Activated T-helper 1 cell treated with anti-CD3 and anti-CD28 coated beads, Interleukin-12 subunit alpha, Interleukin-12 subunit beta, Interleukin-2, Interleukin-4 antibody, amounts not matched to agents 30 ng/mL and 10 ng/mL and 1 ng/mL, durations not matched to agents 14 hours and 24 hours and 36 hours (primary cell): Measurements from ENCODE around the gene CLPTM1L. TPM values are rescaled to one million over a fixed set of nuclear protein-coding genes. Genes with fewer than 3 reads are reported as not detected.
A peak's percentile ranks its signal among the peaks of the same experiment; 100 is the strongest.

Experiments used
- DNase-seq: peaks from one replicate; pipeline ENCODE4 v3.0.0; 2021; ENCODE audit warnings: low spot score
- H3K27ac Mint-ChIP-seq: one replicate; pipeline ENCODE4 v1.8.0; 2021; ENCODE audit warnings: mild to moderate bottlenecking, mixed read lengths
- H3K27me3 Mint-ChIP-seq: one replicate; pipeline ENCODE4 v1.8.0; 2022; ENCODE audit warnings: mild to moderate bottlenecking, moderate library complexity, mixed read lengths; ENCODE audit not compliant: insufficient read depth
- H3K36me3 Mint-ChIP-seq: one replicate; pipeline ENCODE4 v1.8.0; 2021; ENCODE audit warnings: low read depth, mixed read lengths
- H3K4me1 Mint-ChIP-seq: one replicate; pipeline ENCODE4 v1.8.0; 2021; ENCODE audit warnings: low read depth, mixed read lengths
- H3K4me3 Mint-ChIP-seq: one replicate; pipeline ENCODE4 v1.8.0; 2021; ENCODE audit warnings: mild to moderate bottlenecking, moderate library complexity, mixed read lengths
- H3K9me3 Mint-ChIP-seq: one replicate; pipeline ENCODE4 v1.8.0; 2021; ENCODE audit warnings: mixed read lengths
- intact Hi-C: fragments of 100-400 bp; cut with micrococcal nuclease; formaldehyde crosslinking; loops from one replicate; pipeline ENCODE4 v1.15.1; 2024
- total RNA-seq: library from RNA; stranded (reverse); gene quantifications from 2 replicates; pipeline ENCODE4 v1.2.3, GENCODE V29; 2022

Gene CLPTM1L
- total RNA-seq, 1 donor from 2014 or later = 132 TPM

DNA sequence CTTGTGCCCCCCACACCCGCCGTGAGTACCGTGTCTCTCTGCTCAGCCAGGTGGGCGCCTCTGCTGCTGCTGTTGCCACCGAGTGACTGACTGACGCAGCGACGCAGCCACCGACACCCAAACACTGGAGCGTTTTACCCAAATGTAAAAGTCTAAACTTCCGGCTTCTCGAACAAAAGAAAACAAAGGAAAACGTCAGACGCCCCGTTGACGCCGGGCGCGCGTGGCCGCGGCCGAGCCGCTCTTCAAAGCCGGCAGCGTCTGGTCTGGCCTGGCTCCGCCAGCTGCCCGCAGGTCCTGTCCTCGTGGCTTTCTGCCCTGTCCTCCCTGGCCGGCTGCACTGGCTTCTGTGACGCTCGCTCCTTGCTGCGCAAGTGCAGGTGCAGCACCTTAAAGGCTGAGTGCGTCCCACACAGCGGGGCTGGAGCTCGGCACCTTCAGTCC lies 41.4 kb upstream of the CLPTM1L start:
- Mint-ChIP-seq H3K36me3 (no peaks in the 10 kb centered on the region), H3K4me3 (peak overlapping the region; percentile 94), H3K27me3 (peaks cover 5% of the 10 kb centered on the region), H3K9me3 (no peaks in the 10 kb centered on the region), H3K4me1 (peaks cover 18% of the 10 kb centered on the region), H3K27ac (peak overlapping the region; percentile 97)
- intact Hi-C loops = loop anchor here (1.0 to 5.0 kb wide), 4 partner anchors 91 to 406 kb away; partner anchors contain the start of gene TERT
- peak; percentile 66 for DNase-seq

DNA sequence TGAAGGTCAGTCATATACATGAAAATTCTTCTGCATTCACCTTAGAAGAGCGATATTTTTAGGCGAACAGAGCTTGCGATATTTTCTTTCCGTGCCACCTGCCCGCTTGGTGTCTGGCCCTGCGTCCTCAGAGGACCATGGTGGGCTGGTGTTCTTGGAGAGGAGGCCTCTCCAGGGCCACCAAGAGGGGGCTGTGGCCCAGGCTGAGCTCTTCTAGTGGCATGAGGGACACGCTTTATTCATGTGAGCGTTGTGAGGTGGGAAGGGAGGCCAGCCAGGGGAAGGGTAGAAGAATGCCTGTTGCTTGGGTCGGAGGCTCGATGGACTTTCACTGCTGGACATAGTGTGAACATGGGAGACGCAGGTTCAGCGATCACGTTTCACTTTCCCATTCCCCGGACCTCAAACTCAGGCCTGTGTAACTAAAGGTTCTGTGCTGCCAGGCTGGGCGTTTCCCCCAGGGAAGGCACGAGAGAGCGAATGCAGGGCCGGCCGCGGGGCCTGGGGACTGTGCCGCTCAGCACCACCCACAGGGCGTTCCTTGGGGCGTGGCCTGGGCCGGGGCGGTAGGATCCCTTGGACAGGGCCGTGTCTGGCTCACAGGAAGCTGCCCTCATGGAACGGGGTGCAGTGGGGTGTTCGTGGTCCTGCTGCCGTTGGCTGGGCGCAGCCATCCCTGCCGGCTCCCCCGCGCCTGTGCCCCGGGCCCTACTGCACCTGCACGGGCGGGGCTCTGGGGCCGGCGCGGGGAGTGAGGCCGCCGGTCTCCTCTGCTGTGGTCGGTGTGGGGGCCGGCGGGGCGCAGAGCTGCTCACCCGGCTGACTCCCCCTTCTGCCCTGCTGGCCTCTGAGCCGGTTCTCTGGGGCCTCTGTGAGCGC lies 40.7 kb upstream of the CLPTM1L start:
- H3K4me1 Mint-ChIP-seq = peaks cover 18% of the 10 kb centered on the region
- no peaks in the 10 kb centered on the region for H3K36me3 Mint-ChIP-seq
- peak overlapping the region; percentile 97 for H3K27ac Mint-ChIP-seq
- H3K4me3 Mint-ChIP-seq = peak overlapping the region; percentile 94
- H3K27me3 Mint-ChIP-seq = peaks cover 5% of the 10 kb centered on the region
- peak; percentile 82 for DNase-seq
- no peaks in the 10 kb centered on the region for H3K9me3 Mint-ChIP-seq
- intact Hi-C loops = loop anchor here (1.0 to 5.0 kb wide), 6 partner anchors 40 to 407 kb away; partner anchors contain the start of genes CLPTM1L, LPCAT1 and TERT

DNA sequence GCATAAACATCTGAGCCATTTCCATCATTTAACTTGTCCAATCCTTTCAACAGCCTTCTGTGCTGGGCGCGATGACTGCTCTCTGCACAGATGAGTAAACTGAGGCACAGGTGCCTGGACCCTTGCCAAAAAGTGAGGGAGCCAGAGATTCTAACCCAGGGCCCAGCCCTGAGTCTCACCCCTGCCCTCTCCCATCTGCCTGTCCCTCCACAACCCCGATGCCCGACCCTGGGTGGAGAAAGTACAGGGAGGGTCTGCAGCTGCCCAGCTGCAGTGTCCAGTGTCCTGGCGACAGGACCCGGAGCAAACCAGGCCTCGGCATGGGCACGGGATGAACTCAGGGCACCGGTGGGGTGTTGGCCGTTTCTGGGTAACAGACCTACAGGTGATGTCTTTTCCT lies 39.6 kb upstream of the CLPTM1L start:
- Mint-ChIP-seq H3K4me1 (peaks cover 18% of the 10 kb centered on the region), H3K36me3 (no peaks in the 10 kb centered on the region), H3K27ac (no peak overlapping the region), H3K9me3 (no peaks in the 10 kb centered on the region), H3K27me3 (peaks cover 5% of the 10 kb centered on the region), H3K4me3 (no peak overlapping the region)
- intact Hi-C loops = no loop called here
- no peak for DNase-seq

DNA sequence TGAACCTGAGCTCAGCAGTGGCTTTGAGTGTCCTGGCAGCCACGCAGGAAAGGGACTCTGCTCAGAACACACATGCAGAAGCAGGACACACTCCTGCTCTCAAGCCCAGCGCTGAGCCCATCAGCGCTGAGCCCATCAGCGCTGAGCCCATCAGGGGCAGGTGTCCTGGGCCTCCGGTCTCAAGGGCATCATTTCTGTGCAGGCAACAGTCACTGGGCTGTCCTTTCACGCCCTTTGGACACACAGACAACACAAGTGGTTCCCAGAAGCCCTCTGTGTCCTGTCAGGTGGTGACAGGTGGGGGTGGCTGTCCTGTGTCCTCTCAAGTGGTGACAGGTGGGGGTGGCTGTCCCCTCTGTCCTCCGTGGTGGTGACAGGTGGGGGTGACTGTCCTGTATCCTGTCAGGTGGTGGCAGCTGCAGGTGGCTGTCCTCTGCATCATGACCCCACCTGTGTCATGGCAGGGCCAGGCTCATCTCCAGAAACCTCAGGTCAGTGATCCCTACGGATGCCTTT lies 39.0 kb upstream of the CLPTM1L start:
- peaks cover 18% of the 10 kb centered on the region for H3K4me1 Mint-ChIP-seq
- intact Hi-C loops = no loop called here
- H3K27me3 Mint-ChIP-seq = peaks cover 6% of the 10 kb centered on the region
- H3K4me3 Mint-ChIP-seq = no peak overlapping the region
- no peak overlapping the region for H3K27ac Mint-ChIP-seq
- H3K9me3 Mint-ChIP-seq = no peaks in the 10 kb centered on the region
- DNase-seq = no peak
- H3K36me3 Mint-ChIP-seq = no peaks in the 10 kb centered on the region

DNA sequence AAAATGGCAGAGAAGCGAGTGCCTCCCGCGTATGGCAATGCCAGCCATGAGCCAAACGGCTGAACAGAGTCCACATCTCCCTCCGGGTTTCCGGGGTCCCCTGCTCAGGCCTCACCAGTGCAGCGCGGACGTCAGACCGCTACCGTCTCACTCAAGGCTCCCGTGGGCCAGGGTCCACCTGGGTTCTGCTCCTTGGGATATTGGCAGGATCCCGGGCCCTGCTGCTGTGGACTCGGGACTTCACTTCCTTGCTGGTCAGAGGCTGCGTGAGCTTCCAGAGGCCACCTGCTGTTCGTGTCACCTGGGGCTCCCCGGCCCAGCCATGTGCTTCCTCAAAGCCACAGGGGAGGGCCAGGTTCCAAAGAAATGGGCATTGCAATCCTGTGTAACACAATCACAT lies 38.4 kb upstream of the CLPTM1L start:
- no peak overlapping the region for H3K27ac Mint-ChIP-seq
- intact Hi-C loops = no loop called here
- no peak for DNase-seq
- no peak overlapping the region for H3K4me3 Mint-ChIP-seq
- H3K36me3 Mint-ChIP-seq = no peaks in the 10 kb centered on the region
- peaks cover 18% of the 10 kb centered on the region for H3K4me1 Mint-ChIP-seq
- H3K27me3 Mint-ChIP-seq = peaks cover 6% of the 10 kb centered on the region
- no peaks in the 10 kb centered on the region for H3K9me3 Mint-ChIP-seq

DNA sequence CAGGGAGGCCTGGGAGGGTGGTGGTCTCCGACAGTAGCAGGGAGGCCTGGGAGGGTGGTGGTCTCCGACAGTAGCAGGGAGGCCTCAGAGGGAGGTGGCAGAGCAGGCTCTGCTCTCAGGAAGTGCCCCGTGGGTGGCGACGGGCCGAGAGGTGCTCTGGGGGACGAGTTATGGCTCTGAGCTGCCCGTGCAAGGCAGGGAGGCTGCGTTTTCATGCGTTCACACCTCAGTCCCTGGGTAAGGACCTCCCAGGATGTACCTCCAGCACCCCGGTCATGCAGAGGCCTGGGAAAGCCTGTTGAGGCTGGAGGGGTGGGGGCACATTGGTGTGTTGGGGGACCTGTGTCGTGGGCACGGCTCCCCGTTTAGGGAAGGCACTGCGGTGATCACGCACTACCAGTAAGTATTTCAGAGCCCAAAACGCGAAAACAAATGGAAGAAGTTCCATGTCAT lies 37.4 kb upstream of the CLPTM1L start:
- H3K27ac Mint-ChIP-seq = no peak overlapping the region
- H3K4me3 Mint-ChIP-seq = no peak overlapping the region
- intact Hi-C loops = no loop called here
- H3K27me3 Mint-ChIP-seq = peaks cover 2% of the 10 kb centered on the region
- H3K4me1 Mint-ChIP-seq = peaks cover 18% of the 10 kb centered on the region
- H3K9me3 Mint-ChIP-seq = no peaks in the 10 kb centered on the region
- DNase-seq = no peak
- H3K36me3 Mint-ChIP-seq = no peaks in the 10 kb centered on the region

DNA sequence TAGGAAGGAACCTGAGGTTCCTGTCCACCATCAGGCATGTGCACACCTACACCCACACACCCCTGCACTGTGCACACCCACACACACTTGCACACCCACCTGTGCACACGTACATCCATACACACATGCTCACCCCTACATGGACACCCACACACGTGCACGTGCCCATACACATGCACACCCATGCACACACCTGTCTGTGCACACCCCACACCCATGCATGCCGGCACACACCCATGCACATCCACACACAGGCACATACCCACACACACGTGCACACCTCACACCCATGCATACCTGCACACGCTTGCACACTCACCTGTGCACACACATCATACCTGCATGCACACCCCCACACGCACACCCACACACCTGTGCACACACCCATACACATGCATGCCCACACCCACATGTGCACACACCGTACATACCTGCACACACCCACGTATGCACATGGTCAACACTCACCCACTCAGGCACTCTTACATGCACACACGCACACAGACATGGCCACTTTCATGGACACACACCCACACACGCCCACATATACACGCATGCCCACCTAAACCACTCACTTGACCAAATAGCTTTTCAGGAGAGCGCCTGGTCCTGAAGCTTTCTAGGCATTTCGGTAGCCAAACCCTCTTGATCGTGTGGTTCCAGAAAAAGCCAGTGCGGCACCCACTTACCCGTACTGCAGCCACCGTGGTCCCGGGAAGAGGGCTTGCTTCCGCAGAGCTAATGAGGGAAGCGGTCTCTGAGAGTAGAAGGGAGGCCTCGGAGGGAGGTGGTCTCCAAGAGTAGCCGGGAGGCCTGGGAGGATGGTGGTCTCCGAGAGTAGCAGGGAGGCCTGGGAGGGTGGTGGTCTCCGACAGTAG lies 36.7 kb upstream of the CLPTM1L start:
- Mint-ChIP-seq H3K9me3 (no peaks in the 10 kb centered on the region), H3K27me3 (peaks cover 2% of the 10 kb centered on the region), H3K4me3 (no peak overlapping the region), H3K36me3 (no peaks in the 10 kb centered on the region), H3K4me1 (peaks cover 12% of the 10 kb centered on the region), H3K27ac (no peak overlapping the region)
- DNase-seq = no peak
- intact Hi-C loops = no loop called here

DNA sequence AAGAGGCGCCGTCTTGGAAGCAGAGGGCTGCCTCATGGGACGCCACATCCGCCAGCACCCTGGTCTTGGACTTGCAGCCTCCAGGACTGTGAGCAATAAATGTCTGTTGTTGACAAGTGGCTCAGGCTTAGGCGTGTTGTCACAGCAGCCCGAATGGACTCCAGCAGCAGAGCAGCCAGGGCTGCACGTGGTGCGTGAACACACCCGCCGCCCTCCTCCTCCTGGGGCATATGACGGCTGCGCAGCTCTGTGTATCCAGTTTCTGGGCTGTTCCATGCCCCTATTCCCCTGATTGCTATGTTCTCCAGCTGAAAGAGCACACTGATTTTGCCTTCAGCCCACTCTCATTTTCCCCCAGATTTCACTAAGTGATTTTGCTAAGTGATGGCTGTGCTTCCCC lies 36.0 kb upstream of the CLPTM1L start:
- intact Hi-C loops = loop anchor here (1.0 kb wide), 2 partner anchors 36 to 260 kb away; partner anchors contain the start of gene CLPTM1L
- DNase-seq = no peak
- Mint-ChIP-seq H3K27me3 (peaks cover 2% of the 10 kb centered on the region), H3K36me3 (no peaks in the 10 kb centered on the region), H3K4me1 (peaks cover 6% of the 10 kb centered on the region), H3K4me3 (no peak overlapping the region), H3K27ac (no peak overlapping the region), H3K9me3 (no peaks in the 10 kb centered on the region)

DNA sequence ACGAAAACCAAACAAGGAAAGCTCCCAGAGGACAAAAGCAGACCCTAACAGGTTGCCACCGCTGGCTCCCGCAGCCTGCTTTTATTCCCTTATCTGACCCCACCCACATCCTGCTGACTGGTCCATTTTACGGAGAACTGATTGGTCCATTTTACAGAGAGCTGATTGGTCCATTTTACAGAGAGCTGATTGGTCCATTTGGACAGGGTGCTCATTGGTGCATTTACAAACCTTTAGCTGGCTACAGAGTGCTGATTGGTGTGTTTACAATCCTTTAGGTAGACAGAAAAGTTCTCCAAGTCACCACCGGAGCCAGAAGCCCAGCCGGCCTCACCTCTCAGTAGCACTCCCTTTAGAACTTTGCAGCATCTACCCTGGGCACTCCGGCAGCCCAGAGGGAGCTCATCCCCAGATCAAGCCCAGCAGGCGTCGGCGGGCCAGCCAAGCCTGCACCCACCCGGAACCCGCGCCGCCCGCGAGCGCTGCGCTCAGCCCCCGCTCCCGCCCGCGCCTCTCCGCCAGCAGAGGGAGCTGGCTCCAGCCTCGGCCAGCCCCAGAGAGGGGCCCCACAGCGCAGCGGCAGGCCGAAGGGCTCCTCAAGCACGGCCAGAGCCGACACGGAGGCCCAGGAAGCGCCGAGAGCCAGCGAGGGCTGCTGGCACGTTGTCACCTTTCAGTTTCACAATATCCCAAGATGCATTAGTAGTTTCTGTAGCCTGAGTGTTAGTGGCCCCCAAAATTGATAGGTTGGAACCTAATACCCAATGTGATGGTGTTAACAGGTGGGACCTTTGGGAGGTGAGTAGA lies 35.3 kb upstream of the CLPTM1L start:
- Mint-ChIP-seq H3K27ac (peak overlapping the region; percentile 67), H3K4me3 (peak overlapping the region; percentile 58), H3K27me3 (peaks cover 2% of the 10 kb centered on the region), H3K4me1 (peaks cover under 1% of the 10 kb centered on the region), H3K36me3 (no peaks in the 10 kb centered on the region), H3K9me3 (no peaks in the 10 kb centered on the region)
- intact Hi-C loops = loop anchor here (1.0 kb wide), 2 partner anchors 35 to 261 kb away; partner anchors contain the start of gene CLPTM1L
- DNase-seq = peak; percentile 48

DNA sequence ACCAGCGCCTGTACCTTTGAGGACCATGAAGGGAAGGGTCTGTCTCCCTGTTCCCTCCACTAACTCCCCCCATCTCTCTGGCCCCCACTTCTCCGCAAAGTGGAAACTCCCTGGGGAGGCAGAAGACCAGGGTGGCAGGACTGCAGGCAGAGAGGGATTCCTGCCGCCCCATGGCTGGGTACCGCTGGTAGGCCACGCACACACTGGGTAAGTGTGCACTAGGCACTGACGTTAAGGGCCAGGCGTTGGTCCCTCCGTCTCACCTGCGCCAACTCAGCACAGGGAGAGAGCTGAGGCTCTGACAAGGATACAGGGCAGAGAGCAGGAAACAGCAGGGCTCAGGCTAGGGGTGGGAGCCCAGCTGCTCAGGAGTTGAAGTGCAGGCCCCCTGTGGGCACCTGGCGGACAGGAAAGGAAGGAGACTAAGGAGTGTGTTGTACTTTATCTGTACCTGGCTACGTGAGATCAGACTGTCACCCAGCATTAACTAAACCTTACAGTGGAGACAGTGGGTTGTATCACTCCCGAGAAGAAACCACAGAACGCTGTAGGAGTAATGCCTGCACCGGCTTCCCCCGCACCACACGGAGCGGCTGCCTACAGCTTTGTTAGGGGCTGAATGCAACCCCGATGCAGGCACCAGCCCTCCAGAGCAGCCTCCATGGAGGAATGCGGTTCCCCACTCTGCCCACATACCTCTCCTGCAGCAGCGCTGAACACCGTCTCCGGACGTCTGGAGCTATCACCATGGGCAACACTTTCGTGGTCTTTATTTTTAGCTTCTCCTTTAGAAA lies 34.2 kb upstream of the CLPTM1L start:
- Mint-ChIP-seq H3K27ac (no peak overlapping the region), H3K4me1 (no peaks in the 10 kb centered on the region), H3K4me3 (no peak overlapping the region), H3K36me3 (no peaks in the 10 kb centered on the region), H3K27me3 (peaks cover 2% of the 10 kb centered on the region), H3K9me3 (no peaks in the 10 kb centered on the region)
- no peak for DNase-seq
- intact Hi-C loops = no loop called here

DNA sequence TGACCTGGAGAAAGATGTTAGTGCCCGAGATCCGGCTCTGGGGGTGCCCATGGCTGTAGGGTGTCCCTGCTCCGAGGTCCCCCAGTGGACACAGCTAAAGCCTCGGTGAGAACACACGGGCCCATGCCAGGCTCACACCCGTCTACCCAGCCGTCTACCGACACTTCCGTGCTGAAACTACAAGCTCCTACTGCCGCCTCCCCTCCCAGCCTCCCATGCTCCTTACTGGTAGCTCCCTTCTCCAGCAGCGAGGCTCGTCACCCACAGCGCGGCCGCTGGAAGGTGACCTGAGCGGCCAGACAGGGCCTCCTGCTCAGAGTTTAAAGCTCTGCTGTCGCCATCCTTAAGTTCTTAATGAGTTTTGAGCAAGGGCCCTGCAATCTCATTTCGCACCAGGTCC lies 33.2 kb upstream of the CLPTM1L start:
- DNase-seq = no peak
- Mint-ChIP-seq H3K4me1 (no peaks in the 10 kb centered on the region), H3K27me3 (peaks cover 2% of the 10 kb centered on the region), H3K9me3 (no peaks in the 10 kb centered on the region), H3K4me3 (no peak overlapping the region), H3K27ac (no peak overlapping the region), H3K36me3 (no peaks in the 10 kb centered on the region)
- intact Hi-C loops = no loop called here
